Adrenal gland (tissue), 5 donors: ENCODE measurements around the gene ZNF217.
"Not testable (repeated sequence)": the region's sequence is repeated elsewhere in the genome, so short reads cannot be mapped to it uniquely, and the experiment has no call there.

Experiments used
- CTCF ChIP-seq, 6 experiments: fragments of 450-650 bp in 4 of 6; fragments of 200-600 bp in 2 of 6; sonication (generic) in 1 of 6; IDR thresholded peaks; 1 replicate in 5 of 6; 2 replicates in 1 of 6; pipeline versions ENCODE4 v1.5.1 to v1.8.0; 2016 to 2021; ENCODE audit warnings: antibody characterized with exemption in 6 of 6, mild to moderate bottlenecking in 2 of 6, moderate library complexity in 1 of 6
- POLR2A ChIP-seq, 2 donors: fragments of 450-650 bp; IDR thresholded peaks; one replicate each; pipeline ENCODE4 v1.6.1; 2017; ENCODE audit warnings: antibody characterized with exemption in 2 of 2, mild to moderate bottlenecking in 2 of 2, moderate library complexity in 1 of 2
- donor health status: DM: no; HTN: no; CAD: no.

GRCh38 chr20:53627001-53627400, 33.4 kb upstream of the ZNF217 start:
- TF ChIP-seq POLR2A, CTCF (IDR thresholded peaks at IDR 0.05): not testable (repeated sequence)
